Brain microvascular endothelial cell (primary cell): Measurements from ENCODE around the gene KRT2.

Experiments used
- DNase-seq: peaks from one replicate; pipeline ENCODE4 v3.0.0-alpha.2; 2020
- H3K27ac ChIP-seq: fragments of 250-450 bp; sonication (Bioruptor Pico); 2 replicates; pipeline ENCODE4 v1.5.1; 2020; ENCODE audit warnings: mild to moderate bottlenecking, moderate library complexity
- H3K27me3 ChIP-seq: fragments of 250-450 bp; sonication (Bioruptor Pico); replicated peaks from 2 replicates; pipeline ENCODE4 v1.5.1; 2020; ENCODE audit warnings: mild to moderate bottlenecking
- H3K36me3 ChIP-seq: fragments of 250-450 bp; sonication (Bioruptor Pico); replicated peaks from 2 replicates; pipeline ENCODE4 v1.5.1; 2020; ENCODE audit warnings: mild to moderate bottlenecking
- H3K4me3 ChIP-seq: 2 replicates; pipeline ENCODE4 v1.5.1; 2011; ENCODE audit warnings: low read depth, mild to moderate bottlenecking, control low read depth, low read length, moderate library complexity
- CTCF ChIP-seq: IDR thresholded peaks from 2 replicates; pipeline ENCODE4 v1.5.1; 2011; ENCODE audit warnings: low read depth, mild to moderate bottlenecking, moderate library complexity, low read length, control low read depth, inconsistent platforms; ENCODE audit errors: missing control alignments
- in situ Hi-C: cut with HindIII; loops from 2 replicates; pipeline ENCODE4 v1.10.0; 2017; ENCODE audit warnings: low sequenced_read_pairs, low pct_ligation_motif_present

The KRT2 gene

DNA sequence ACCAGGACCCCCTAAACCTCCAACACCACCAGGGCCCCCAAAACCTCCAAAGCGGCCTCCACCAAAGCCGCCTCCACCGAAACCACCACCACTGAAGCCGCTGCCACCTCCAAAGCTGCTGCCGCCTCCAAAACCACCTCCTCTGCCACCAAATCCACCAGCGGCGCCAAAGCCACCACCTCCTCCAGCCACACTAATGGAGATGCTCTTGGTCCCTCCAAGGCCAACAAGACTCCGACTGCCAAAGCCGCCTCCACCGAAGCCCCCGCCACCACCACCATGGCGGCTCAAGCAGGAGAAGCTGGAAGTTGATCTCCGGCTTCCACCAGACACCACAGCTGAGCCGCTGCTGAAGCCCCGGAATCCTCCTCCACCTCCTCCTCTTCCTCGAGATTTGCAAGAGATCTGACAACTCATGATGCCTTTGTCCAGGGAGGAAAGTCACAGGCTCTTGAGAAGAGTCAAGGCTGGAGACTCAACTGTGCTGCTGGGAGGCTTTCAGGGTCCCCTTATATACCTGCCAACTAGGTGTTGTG lies at the start of gene KRT2:
Gene KRT2 (minus strand): TSS at position 486 of the 536 bp plus-strand sequence. CDS start 69 bp downstream, at position 417.
- Histone ChIP-seq H3K27me3 (peaks cover 7% of the 10 kb centered on the region), H3K4me3 (no peak within 1 kb of the TSS), H3K36me3 (no peaks in the 10 kb centered on the region), H3K27ac (no peak within 1 kb of the TSS)
- no peak for TF ChIP-seq CTCF
- in situ Hi-C loops, result no loop called here
- no peak for DNase-seq

GRCh38 chr12:52701281-52701680 lies 49.3 kb upstream of the KRT2 start:
- Histone ChIP-seq H3K27ac (no peak overlapping the region), H3K4me3 (no peak overlapping the region), H3K27me3 (peaks cover 2% of the 10 kb centered on the region), H3K36me3 (no peaks in the 10 kb centered on the region)
- no peak for DNase-seq
- in situ Hi-C loops, result no loop called here
- TF ChIP-seq CTCF, result no peak

DNA sequence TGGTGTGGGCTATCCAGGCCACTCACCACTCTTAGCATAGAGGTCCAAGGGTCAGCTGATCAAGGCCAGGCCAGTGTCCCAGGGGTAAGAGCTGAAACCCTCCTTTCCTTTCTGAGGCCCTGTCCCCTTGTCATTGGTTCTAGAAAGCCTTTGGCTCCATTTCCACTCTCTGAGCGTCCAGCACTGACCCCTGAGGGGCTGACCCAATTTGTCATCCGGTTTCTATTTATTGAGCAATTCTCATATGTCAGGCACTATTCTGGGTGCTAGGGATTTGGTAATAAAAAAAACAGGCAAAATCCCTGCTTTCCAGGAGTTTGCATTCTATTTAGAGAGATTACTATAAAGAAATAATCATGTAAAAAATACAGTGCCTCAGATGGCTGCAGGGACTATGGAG lies 47.9 kb upstream of the KRT2 start:
- no peak for TF ChIP-seq CTCF
- H3K36me3 ChIP-seq, result no peaks in the 10 kb centered on the region
- no peak overlapping the region for H3K27ac ChIP-seq
- in situ Hi-C loops, result no loop called here
- H3K4me3 ChIP-seq, result no peak overlapping the region
- peaks cover 2% of the 10 kb centered on the region for H3K27me3 ChIP-seq
- DNase-seq, result no peak

GRCh38 chr12:52699373-52699772 lies 47.4 kb upstream of the KRT2 start:
- no peak for TF ChIP-seq CTCF
- no peak for DNase-seq
- Histone ChIP-seq H3K4me3 (no peak overlapping the region), H3K27ac (no peak overlapping the region), H3K36me3 (no peaks in the 10 kb centered on the region), H3K27me3 (peaks cover 2% of the 10 kb centered on the region)
- in situ Hi-C loops, result no loop called here

- Histone ChIP-seq H3K27ac (no peak overlapping the region), H3K27me3 (peaks cover 2% of the 10 kb centered on the region), H3K36me3 (no peaks in the 10 kb centered on the region), H3K4me3 (no peak overlapping the region)
- TF ChIP-seq CTCF, result no peak
- in situ Hi-C loops, result no loop called here
- DNase-seq, result no peak
Measured at GRCh38 chr12:52698651-52699340, 46.8 kb upstream of the KRT2 start.
